ENCODE measurements around the gene B3GNT5.

Gene B3GNT5

DNA sequence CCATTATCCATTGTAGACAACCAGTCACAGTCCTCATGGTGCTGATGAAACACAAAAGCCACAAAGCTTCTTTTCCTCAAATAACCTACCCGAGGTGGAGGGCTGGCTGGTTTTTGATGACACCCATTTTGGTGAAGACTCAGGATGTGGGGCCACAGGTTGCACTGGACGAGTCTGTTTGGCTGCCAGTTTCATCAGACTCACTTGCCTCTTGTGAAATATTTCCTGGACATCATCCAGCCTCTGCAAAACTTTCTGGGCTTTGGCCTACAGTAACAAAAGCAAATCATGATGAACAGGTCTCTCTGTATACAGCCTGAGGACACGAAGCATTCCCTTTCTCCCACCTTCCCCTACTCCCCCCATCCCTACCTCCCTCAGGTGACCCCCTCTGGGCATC, 42.2 kb downstream of the B3GNT5 start:
- H3K27ac ChIP-seq, result peak overlapping the region; percentile 77
- TF ChIP-seq, protein P1, sequence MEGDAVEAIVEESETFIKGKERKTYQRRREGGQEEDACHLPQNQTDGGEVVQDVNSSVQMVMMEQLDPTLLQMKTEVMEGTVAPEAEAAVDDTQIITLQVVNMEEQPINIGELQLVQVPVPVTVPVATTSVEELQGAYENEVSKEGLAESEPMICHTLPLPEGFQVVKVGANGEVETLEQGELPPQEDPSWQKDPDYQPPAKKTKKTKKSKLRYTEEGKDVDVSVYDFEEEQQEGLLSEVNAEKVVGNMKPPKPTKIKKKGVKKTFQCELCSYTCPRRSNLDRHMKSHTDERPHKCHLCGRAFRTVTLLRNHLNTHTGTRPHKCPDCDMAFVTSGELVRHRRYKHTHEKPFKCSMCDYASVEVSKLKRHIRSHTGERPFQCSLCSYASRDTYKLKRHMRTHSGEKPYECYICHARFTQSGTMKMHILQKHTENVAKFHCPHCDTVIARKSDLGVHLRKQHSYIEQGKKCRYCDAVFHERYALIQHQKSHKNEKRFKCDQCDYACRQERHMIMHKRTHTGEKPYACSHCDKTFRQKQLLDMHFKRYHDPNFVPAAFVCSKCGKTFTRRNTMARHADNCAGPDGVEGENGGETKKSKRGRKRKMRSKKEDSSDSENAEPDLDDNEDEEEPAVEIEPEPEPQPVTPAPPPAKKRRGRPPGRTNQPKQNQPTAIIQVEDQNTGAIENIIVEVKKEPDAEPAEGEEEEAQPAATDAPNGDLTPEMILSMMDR (conservative IDR thresholded peaks at IDR 0.05), result no peak

GRCh38 chr3:183296944-183297343, 43.9 kb downstream of the B3GNT5 start:
- peak overlapping the region; percentile 77 for H3K27ac ChIP-seq
- TF ChIP-seq, protein P1 (conservative IDR thresholded peaks at IDR 0.05), result no peak

DNA sequence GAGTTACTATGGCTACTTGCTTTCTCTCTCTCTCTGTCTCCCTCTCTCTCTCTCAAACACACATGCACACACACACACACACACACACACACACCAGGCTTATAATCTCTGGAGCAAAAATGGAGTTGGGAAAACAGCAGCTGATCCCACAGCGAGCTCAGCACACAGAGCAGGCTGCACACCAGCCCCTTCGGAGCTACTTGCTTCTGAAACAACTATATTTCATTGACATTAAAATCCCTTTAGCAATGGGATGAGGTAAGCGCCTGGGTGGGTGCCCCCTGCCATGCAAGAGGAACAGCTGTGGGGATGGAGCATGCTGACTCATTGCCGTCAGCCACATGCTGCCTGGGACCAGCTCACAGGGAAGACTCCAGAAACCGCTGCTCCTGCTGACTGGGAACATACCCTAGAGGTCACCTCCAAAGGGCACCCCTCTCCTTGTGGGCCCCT, 45.7 kb downstream of the B3GNT5 start:
- no peak overlapping the region for H3K27ac ChIP-seq
- TF ChIP-seq, protein P1 (conservative IDR thresholded peaks at IDR 0.05), result no peak

- TF ChIP-seq, protein P1 (conservative IDR thresholded peaks at IDR 0.05), result no peak
- H3K27ac ChIP-seq, result no peak overlapping the region
Observed at GRCh38 chr3:183299976-183300375, 46.9 kb downstream of the B3GNT5 start.

GRCh38 chr3:183300996-183301562, 48.0 kb downstream of the B3GNT5 start:
- TF ChIP-seq, protein P1 (conservative IDR thresholded peaks at IDR 0.05), result no peak
- peak overlapping the region; percentile 44 for H3K27ac ChIP-seq

DNA sequence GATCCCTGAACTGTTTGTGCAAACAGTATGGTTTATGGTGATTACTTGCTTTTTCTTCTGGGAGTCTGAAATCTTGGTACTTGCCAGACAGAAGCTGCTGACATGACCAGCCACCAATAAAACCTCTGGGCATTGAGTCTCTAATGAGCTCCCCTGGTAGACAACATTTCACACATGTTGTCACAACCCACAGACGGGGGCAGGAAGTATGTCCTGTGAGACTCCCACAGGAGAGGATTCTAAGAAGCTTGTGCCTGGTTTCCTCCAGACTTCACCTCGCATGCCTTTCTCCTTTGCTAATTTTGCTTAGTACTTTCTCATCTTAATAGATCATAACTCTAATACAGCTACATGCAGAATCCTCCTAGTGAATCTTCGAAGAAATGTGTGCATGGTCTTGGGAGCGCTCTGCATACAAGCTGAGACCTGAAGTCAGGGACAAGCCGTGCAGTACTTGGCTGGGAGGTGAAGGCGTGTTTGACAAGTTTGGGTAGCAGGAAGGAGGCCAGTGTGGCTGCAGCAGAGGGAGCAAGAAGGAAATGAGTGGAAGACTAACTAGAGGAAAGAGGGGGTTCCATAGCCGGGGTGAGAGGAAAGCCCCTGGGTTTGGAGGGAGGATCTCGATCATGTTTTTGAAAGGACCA, 49.0 kb downstream of the B3GNT5 start:
- TF ChIP-seq, protein P1 (conservative IDR thresholded peaks at IDR 0.05), result no peak

GRCh38 chr3:183303690-183304089, 50.6 kb downstream of the B3GNT5 start:
- TF ChIP-seq, protein P1 (conservative IDR thresholded peaks at IDR 0.05), result no peak
- H3K27ac ChIP-seq, result no peak overlapping the region

More for the DNA sequence above, 49.0 kb downstream of the B3GNT5 start:
- H3K27ac ChIP-seq, result peak overlapping the region; percentile 44

Data from VCaP (cell line).